Fibroblast of lung (primary cell): ENCODE data around the gene CERS4. TPM values are rescaled to one million over a fixed set of nuclear protein-coding genes. Genes with fewer than 3 reads are reported as not detected.

Experiments
- DNase-seq, 2 donors: peaks; one replicate each; pipeline versions ENCODE4 v3.0.0 to v3.0.0-alpha.2; 2010; ENCODE audit warnings: low read depth in 2 of 2
- H2AFZ ChIP-seq: 2 replicates; pipeline ENCODE4 v1.5.1; 2012; ENCODE audit warnings: low read length, control low read depth, inconsistent platforms
- H3K27ac ChIP-seq: 2 replicates; pipeline ENCODE4 v1.5.1; 2011; ENCODE audit warnings: low read length, control low read depth; ENCODE audit not compliant: insufficient read depth
- H3K27me3 ChIP-seq: 2 replicates; pipeline ENCODE4 v1.5.1; 2011; ENCODE audit warnings: mild to moderate bottlenecking, low read length; ENCODE audit not compliant: control insufficient read depth, insufficient read depth
- H3K36me3 ChIP-seq: 2 replicates; pipeline ENCODE4 v1.5.1; 2011; ENCODE audit warnings: low read length; ENCODE audit not compliant: control insufficient read depth, insufficient read depth
- H3K4me1 ChIP-seq: 2 replicates; pipeline ENCODE4 v1.5.1; 2011; ENCODE audit warnings: low read length; ENCODE audit not compliant: control insufficient read depth, insufficient read depth; ENCODE audit errors: extremely low read depth
- H3K4me2 ChIP-seq: 2 replicates; pipeline ENCODE4 v1.5.1; 2011; ENCODE audit warnings: low read length, control low read depth; ENCODE audit not compliant: insufficient read depth; ENCODE audit errors: extremely low read depth
- H3K4me3 ChIP-seq, 4 experiments: fragments of 200-600 bp in 1 of 4; sonication (generic) in 1 of 4; replicated peaks in 1 of 4; 2 replicates each; pipeline ENCODE4 v1.5.1; 2011 to 2016; ENCODE audit warnings: low read length in 4 of 4, low read depth in 3 of 4, mild to moderate bottlenecking in 3 of 4, control low read depth in 2 of 4, inconsistent platforms in 1 of 4, mixed read lengths in 1 of 4; ENCODE audit not compliant: insufficient read depth in 1 of 4; ENCODE audit errors: control extremely low read depth in 1 of 4
- H3K79me2 ChIP-seq: 2 replicates; pipeline ENCODE4 v1.5.1; 2012; ENCODE audit warnings: mild to moderate bottlenecking, low read length, inconsistent platforms; ENCODE audit not compliant: control insufficient read depth, insufficient read depth
- H3K9ac ChIP-seq: 2 replicates; pipeline ENCODE4 v1.5.1; 2011; ENCODE audit warnings: mild to moderate bottlenecking, low read length, control low read depth; ENCODE audit not compliant: insufficient read depth
- H3K9me3 ChIP-seq: 2 replicates; pipeline ENCODE4 v1.5.1; 2012; ENCODE audit warnings: low read depth, low read length; ENCODE audit not compliant: control insufficient read depth, insufficient read depth
- H4K20me1 ChIP-seq: 2 replicates; pipeline ENCODE4 v1.5.1; 2011; ENCODE audit warnings: low read length; ENCODE audit not compliant: control insufficient read depth, insufficient read depth; ENCODE audit errors: extremely low read depth
- EZH2 ChIP-seq: IDR thresholded peaks from 2 replicates; pipeline ENCODE4 v1.5.1; 2012; ENCODE audit warnings: low read length, control low read depth, mild to moderate bottlenecking; ENCODE audit errors: missing control alignments
- polyA plus RNA-seq, 2 donors: library from polyadenylated mRNA; depleted of rRNA in 1 of 2; stranded (reverse) in 1 of 2; unstranded in 1 of 2; fragments of >200 nt; gene quantifications; 2 replicates each; pipeline ENCODE4 v1.2.1, GENCODE V29; 2011 to 2012; ENCODE audit warnings: missing spikeins in 1 of 2
- total RNA-seq: library from RNA; depleted of rRNA; stranded (reverse); fragments of >200 nt; gene quantifications from 2 replicates; pipeline ENCODE4 v1.2.1, GENCODE V29; 2014
- TF ChIP-seq, protein P1 (sequence below), 2 donors: IDR thresholded peaks in 1 of 2; conservative IDR thresholded peaks in 1 of 2; 1 replicate in 1 of 2; 2 replicates in 1 of 2; pipeline ENCODE4 v1.5.1; 2011 to 2012; ENCODE audit warnings: low read length in 2 of 2, control low read depth in 1 of 2, inconsistent platforms in 1 of 2, low read depth in 1 of 2, mild to moderate bottlenecking in 1 of 2

The CERS4 gene
- total and polyA plus RNA-seq, 2 donors (not counting 1 experiment from before 2014, with no cell fraction given) = 0.74 to 17.0 TPM

DNA sequence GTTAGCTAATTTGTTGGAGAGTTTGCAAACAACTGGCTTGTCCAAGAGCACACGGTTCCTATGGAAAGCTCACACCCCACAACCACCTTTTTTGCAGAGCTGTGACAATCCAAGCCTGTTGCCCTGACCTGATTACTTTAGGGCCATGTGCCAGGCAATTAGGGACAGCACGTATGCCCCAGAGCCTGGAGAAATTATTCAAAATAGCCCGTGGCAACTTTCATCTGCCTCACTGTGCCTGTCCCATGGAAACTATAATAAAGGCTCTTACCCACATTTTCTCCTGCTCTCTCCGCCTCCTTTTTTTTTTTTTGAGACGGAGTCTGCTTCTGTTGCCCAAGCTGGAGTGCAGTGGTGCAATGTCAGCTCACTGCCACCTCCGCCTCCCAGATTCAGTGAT, 41.2 kb upstream of the CERS4 start:
- no peaks in the 10 kb centered on the region for H3K9me3 ChIP-seq
- no peak overlapping the region for H3K9ac ChIP-seq
- no peaks in the 10 kb centered on the region for H4K20me1 ChIP-seq
- H3K27me3 ChIP-seq = no peaks in the 10 kb centered on the region
- no peak for DNase-seq
- H3K4me1 ChIP-seq = no peaks in the 10 kb centered on the region
- no peak overlapping the region for H3K27ac ChIP-seq
- H3K4me2 ChIP-seq = no peak overlapping the region
- TF ChIP-seq, protein P1, sequence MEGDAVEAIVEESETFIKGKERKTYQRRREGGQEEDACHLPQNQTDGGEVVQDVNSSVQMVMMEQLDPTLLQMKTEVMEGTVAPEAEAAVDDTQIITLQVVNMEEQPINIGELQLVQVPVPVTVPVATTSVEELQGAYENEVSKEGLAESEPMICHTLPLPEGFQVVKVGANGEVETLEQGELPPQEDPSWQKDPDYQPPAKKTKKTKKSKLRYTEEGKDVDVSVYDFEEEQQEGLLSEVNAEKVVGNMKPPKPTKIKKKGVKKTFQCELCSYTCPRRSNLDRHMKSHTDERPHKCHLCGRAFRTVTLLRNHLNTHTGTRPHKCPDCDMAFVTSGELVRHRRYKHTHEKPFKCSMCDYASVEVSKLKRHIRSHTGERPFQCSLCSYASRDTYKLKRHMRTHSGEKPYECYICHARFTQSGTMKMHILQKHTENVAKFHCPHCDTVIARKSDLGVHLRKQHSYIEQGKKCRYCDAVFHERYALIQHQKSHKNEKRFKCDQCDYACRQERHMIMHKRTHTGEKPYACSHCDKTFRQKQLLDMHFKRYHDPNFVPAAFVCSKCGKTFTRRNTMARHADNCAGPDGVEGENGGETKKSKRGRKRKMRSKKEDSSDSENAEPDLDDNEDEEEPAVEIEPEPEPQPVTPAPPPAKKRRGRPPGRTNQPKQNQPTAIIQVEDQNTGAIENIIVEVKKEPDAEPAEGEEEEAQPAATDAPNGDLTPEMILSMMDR (conservative IDR thresholded peaks at IDR 0.05 in 1 of 2, IDR thresholded peaks at IDR 0.05 in 1 of 2; ENCODE audit: low read depth in 1 of 2, low read length in 2 of 2) = no peak
- no peak for TF ChIP-seq EZH2
- no peaks in the 10 kb centered on the region for H3K79me2 ChIP-seq
- no peak overlapping the region for H2AFZ ChIP-seq
- H3K36me3 ChIP-seq = no peaks in the 10 kb centered on the region
- no peak overlapping the region for H3K4me3 ChIP-seq

DNA sequence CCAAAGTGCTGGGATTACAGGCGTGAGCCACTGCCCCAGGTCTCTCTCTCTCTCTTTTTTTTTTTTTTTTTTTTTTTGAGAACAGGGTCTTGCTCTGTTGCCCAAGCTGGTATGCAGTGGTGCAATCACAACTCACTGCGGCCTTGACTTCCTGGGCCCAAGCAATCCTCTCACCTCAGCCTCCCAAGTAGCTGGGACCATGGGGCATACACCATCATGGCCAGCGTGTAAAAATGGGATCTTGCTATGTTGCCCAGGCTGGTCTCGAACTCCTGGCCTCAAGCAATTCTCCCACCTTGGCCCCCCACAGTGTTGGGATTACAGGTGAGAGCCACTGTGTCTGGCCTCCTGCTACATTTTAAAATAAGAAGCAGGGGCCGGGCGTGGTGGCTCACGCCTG, 40.6 kb upstream of the CERS4 start:
- Histone ChIP-seq H3K4me2 (no peak overlapping the region), H3K36me3 (no peaks in the 10 kb centered on the region)
- TF ChIP-seq, protein P1 (conservative IDR thresholded peaks at IDR 0.05 in 1 of 2, IDR thresholded peaks at IDR 0.05 in 1 of 2; ENCODE audit: low read depth in 1 of 2, low read length in 2 of 2) = no peak
- no peak for TF ChIP-seq EZH2

DNA sequence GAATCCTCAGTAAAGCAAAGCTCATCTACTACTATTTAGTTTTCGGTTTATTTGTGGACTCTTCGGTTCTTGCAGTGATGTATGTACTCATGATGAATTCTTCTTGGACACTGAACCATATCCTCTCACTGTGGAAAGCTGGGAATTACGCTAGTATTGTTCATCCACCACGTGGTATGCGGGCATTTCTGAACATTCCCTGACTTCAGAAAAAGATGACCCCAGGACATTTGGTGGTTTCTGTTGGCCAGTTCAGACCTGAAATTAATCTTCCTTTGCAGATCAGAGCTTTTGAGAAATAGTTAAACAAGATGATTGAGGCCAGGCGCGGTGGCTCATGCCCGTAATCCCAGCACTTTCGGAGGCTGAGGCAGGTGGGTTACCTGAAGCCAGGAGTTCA, 34.5 kb upstream of the CERS4 start:
- no peak overlapping the region for H3K4me3 ChIP-seq
- no peak overlapping the region for H3K9ac ChIP-seq
- H2AFZ ChIP-seq = no peak overlapping the region
- peak; percentile 57 to 75 for DNase-seq
- H4K20me1 ChIP-seq = no peaks in the 10 kb centered on the region
- no peak overlapping the region for H3K27ac ChIP-seq
- no peak for TF ChIP-seq EZH2
- TF ChIP-seq, protein P1 (conservative IDR thresholded peaks at IDR 0.05 in 1 of 2, IDR thresholded peaks at IDR 0.05 in 1 of 2; ENCODE audit: low read depth in 1 of 2, low read length in 2 of 2) = no peak
- H3K27me3 ChIP-seq = no peaks in the 10 kb centered on the region
- no peaks in the 10 kb centered on the region for H3K4me1 ChIP-seq
- H3K4me2 ChIP-seq = no peak overlapping the region
- H3K79me2 ChIP-seq = no peaks in the 10 kb centered on the region
- H3K36me3 ChIP-seq = no peaks in the 10 kb centered on the region
- no peaks in the 10 kb centered on the region for H3K9me3 ChIP-seq

More for the DNA sequence above, 40.6 kb upstream of the CERS4 start:
- H3K9me3 ChIP-seq = no peaks in the 10 kb centered on the region
- no peaks in the 10 kb centered on the region for H3K27me3 ChIP-seq
- H3K27ac ChIP-seq = no peak overlapping the region
- H3K9ac ChIP-seq = no peak overlapping the region
- H3K79me2 ChIP-seq = no peaks in the 10 kb centered on the region
- H4K20me1 ChIP-seq = no peaks in the 10 kb centered on the region
- no peak overlapping the region for H3K4me3 ChIP-seq
- no peaks in the 10 kb centered on the region for H3K4me1 ChIP-seq
- no peak overlapping the region for H2AFZ ChIP-seq
- DNase-seq = no peak
